ENCODE results near the gene ZNF236.

GRCh38 chr18:77014538-77014937 is 192.2 kb downstream of the ZNF236 start:
- no peak for TF ChIP-seq CTCF (IDR thresholded peaks at IDR 0.05)
- no peak for TF ChIP-seq EP300 (IDR thresholded peaks at IDR 0.05)
- no peak for TF ChIP-seq POLR2AphosphoS5 (IDR thresholded peaks at IDR 0.05)
- no peak for TF ChIP-seq POLR2A (IDR thresholded peaks at IDR 0.05)

All from stomach (tissue), 4 donors.